Endometrial microvascular endothelial cells (primary cell): Measurements from ENCODE around the gene XRRA1. TPM values are rescaled to one million over a fixed set of nuclear protein-coding genes. Genes with fewer than 3 reads are reported as not detected.
"Not testable (repeated sequence)": the region's sequence is repeated elsewhere in the genome, so short reads cannot be mapped to it uniquely, and the experiment has no call there.

Experiments used
- in situ Hi-C: cut with HindIII; loops from 2 replicates; pipeline ENCODE4 v1.10.0; 2017; ENCODE audit warnings: low sequenced_read_pairs, low pct_unique_long_range_greater_than_20kb; ENCODE audit errors: inconsistent ontology term
- total RNA-seq: library from RNA; depleted of rRNA; stranded (reverse); fragments of >200 nt; gene quantifications from one replicate; pipeline ENCODE4 v1.2.3, GENCODE V29; 2015; ENCODE audit errors: inconsistent ontology term

XRRA1 gene
- total RNA-seq, 1 donor from 2014 or later, result 12.0 TPM

- in situ Hi-C loops, result no loop called here
Measured at GRCh38 chr11:74909812-74910211, 39.1 kb downstream of the XRRA1 start.

- in situ Hi-C loops, result no loop called here
Measured at GRCh38 chr11:74909385-74909784, 39.5 kb downstream of the XRRA1 start.

GRCh38 chr11:74905326-74905725 is 43.6 kb downstream of the XRRA1 start:
- in situ Hi-C loops, result no loop called here

- in situ Hi-C loops, result no loop called here
Measured at GRCh38 chr11:74902342-74902741, 46.5 kb downstream of the XRRA1 start.

GRCh38 chr11:74896311-74896710 is 52.6 kb downstream of the XRRA1 start:
- in situ Hi-C loops, result no loop called here

GRCh38 chr11:74895340-74896116 is 53.4 kb downstream of the XRRA1 start:
- in situ Hi-C loops, result no loop called here

- in situ Hi-C loops, result not testable (repeated sequence)
Measured at GRCh38 chr11:74893015-74893414, 55.9 kb downstream of the XRRA1 start.

- in situ Hi-C loops, result no loop called here
Measured at GRCh38 chr11:74877132-74877531, 71.8 kb downstream of the XRRA1 start.

GRCh38 chr11:74871037-74871436 is 77.9 kb downstream of the XRRA1 start:
- in situ Hi-C loops, result no loop called here

- in situ Hi-C loops, result no loop called here
Measured at GRCh38 chr11:74870485-74870884, 78.4 kb downstream of the XRRA1 start.

- in situ Hi-C loops, result no loop called here
Measured at GRCh38 chr11:74866557-74866956, 82.3 kb downstream of the XRRA1 start.

- in situ Hi-C loops, result no loop called here
Measured at GRCh38 chr11:74863410-74863809, 85.5 kb downstream of the XRRA1 start.

GRCh38 chr11:74860743-74861142 is 88.1 kb downstream of the XRRA1 start:
- in situ Hi-C loops, result no loop called here

GRCh38 chr11:74853223-74853622 is 95.7 kb downstream of the XRRA1 start:
- in situ Hi-C loops, result no loop called here

GRCh38 chr11:74849525-74850391 is 99.1 kb downstream of the XRRA1 start:
- in situ Hi-C loops, result no loop called here

GRCh38 chr11:74847895-74848294 is 101.0 kb downstream of the XRRA1 start:
- in situ Hi-C loops, result no loop called here

- in situ Hi-C loops, result no loop called here
Measured at GRCh38 chr11:74847395-74847794, 101.5 kb downstream of the XRRA1 start.

GRCh38 chr11:74846770-74847169 is 102.1 kb downstream of the XRRA1 start:
- in situ Hi-C loops, result no loop called here

GRCh38 chr11:74845978-74846517 is 102.8 kb downstream of the XRRA1 start:
- in situ Hi-C loops, result no loop called here

- in situ Hi-C loops, result no loop called here
Measured at GRCh38 chr11:74844865-74845264, 104.0 kb downstream of the XRRA1 start.
